KOPT-K1 (cell line): Measurements from ENCODE around the gene CRISPLD2.
"Not testable (repeated sequence)": the region's sequence is repeated elsewhere in the genome, so short reads cannot be mapped to it uniquely, and the experiment has no call there.

Experiments used
- H3K27ac ChIP-seq: fragments of 200-600 bp; sonication (generic); 2 replicates; pipeline ENCODE4 v1.5.1; 2016; ENCODE audit warnings: antibody characterized with exemption, mild to moderate bottlenecking, low read depth, low read length; ENCODE audit not compliant: poor library complexity, severe bottlenecking
- H3K36me3 ChIP-seq: fragments of 200-600 bp; sonication (generic); 2 replicates; pipeline ENCODE4 v1.5.1; 2017; ENCODE audit warnings: antibody characterized with exemption, mild to moderate bottlenecking, low read length, moderate library complexity; ENCODE audit not compliant: insufficient read depth
- H3K9me3 ChIP-seq: fragments of 200-600 bp; sonication (generic); 2 replicates; pipeline ENCODE4 v1.5.1; 2017; ENCODE audit warnings: antibody characterized with exemption, low read length, mild to moderate bottlenecking; ENCODE audit not compliant: insufficient read depth, poor library complexity, severe bottlenecking

Gene CRISPLD2

DNA sequence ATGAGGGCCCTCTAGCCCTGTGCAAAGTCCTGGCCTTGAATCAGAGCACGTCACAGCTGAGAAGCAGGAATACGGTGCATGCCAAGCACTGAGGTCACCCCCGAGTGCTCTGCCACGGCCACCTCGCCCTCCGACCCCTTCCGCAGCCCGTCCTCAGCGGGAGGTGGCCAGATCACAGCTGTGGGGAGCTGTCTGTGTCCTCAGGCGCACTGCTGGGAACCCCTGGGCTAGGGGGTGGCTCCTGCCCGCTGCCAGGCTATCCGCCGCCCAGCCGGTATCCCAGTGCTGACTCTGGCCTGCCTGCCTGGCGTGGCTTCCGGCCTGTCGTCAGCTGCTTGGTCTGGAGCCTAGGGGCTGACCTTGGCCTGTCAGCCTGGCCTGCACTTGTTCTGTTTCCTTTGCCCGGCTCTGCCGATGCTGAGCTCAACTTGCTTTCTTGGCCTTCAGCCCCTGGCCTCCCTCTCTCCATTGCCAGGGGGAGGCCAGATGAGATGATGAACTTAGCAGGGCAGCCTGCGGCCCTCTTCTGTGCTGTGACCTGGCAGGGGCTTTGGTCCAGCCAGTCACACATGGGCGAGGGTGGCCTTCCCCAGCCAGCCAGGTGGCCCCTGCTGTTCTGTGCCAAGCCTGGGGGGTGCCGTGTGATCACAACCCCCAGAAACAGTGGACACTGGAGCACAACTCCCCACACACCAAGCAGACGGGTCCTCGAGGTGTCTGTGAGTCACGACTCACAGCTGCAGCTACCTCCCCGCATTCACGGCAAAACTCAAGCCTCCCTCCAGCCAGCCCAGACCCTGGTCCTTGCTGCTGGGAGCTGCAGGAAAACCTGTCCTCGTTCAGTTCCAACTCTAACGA lies 114.2 kb downstream of the CRISPLD2 start:
- no peaks in the 10 kb centered on the region for H3K9me3 ChIP-seq
- no peak overlapping the region for H3K27ac ChIP-seq
- H3K36me3 ChIP-seq, result no peaks in the 10 kb centered on the region

DNA sequence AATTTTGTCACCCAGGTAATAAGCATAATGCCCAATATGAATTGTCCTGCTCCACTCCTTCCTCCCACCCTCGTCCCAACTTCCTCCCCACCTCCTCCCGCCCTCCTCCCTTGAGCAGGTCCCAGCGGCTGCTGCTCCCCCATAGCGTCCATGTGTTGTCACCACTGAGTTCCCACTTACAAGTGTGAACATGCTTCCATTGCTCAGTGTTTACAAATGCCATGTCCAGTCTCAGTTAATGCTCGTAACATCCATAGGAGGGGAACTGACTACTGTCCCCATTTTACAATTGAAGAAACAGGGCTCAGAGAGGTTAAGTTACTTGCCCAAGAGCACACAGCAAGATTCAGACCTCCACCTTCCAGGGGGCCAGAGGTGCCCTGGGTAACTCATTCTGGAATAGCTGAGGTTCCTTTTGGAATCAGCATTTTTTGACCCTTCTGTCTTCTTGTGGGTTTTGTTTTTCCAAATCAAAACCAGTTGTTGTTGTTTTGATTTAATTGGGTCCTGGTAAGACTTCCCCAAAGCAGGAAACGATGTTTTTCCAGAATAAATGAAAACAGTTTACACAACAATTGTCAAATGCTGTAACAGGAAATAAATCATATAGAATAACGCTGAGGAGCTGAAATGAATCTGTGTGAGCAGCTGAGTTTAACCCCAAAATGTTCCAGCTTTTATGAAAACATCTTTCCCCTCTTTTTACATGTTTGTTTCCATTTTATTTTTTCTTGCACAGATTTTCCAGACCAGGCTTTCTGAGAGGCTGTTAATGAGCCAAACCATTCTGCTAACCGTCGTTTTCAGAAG lies 117.6 kb downstream of the CRISPLD2 start:
- Histone ChIP-seq H3K9me3 (no peaks in the 10 kb centered on the region), H3K27ac (no peak overlapping the region), H3K36me3 (no peaks in the 10 kb centered on the region)

DNA sequence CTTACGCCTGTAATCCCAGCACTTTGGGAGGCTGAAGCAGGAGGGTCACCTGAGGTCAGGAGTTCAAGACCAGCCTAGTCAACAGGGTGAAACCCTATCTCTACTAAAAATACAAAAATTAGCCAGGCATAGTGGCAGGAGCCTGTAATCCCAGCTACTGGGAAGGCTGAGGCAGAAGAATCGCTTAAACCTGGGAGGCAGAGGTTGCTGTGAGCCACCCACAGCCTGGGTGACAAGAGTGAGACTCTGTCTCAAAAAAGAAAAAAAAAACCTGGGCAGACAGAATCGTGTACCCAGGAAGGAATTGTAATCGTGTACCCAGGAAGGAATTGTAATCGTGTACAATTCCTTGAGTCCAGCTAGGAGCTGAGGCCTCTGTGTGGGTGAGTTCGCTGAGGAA lies 118.8 kb downstream of the CRISPLD2 start:
- not testable (repeated sequence) for H3K9me3 ChIP-seq, H3K27ac ChIP-seq, H3K36me3 ChIP-seq

DNA sequence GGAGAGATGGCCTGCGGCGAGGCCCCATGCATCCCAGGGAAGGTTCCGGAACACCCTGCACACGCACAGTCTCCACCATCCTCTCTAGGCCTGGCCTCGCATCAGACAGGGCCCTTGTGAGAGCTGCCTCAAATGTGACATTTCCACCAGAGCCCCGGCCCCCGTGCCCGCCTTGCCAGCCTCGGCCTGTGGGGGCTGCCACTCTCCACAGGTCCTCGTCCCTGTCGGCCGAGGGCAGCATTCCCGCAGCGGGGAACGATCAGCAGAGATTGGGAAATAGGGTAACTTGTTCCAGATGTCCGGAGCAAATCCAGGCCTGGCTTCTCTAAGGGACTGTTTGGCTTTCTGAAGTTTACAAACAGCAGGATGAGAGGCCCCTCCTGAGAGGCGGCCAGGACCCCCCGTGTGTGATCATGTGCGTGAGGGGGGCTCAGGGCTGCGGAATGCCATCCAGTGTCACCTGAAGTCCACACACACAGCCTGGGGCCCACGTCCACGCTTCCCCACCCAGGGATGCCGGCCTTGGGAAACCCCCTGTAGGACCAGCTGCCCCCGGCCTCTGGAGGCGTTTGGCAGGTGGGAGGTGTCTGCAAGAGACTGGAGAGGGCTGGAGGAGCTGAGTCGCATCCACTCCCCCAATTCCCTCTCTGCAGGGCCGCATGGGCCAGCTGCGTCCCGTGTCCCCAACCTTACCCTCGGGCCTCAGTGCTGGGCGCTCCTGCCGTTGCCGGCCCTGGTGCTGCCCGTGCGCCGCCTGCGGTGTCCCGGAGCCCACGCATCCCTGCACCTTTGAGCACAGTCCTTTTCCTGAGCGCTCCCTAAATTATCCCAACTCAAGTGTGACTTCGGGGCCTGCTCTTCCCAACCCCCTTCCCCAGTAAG lies 121.1 kb downstream of the CRISPLD2 start:
- Histone ChIP-seq H3K9me3 (no peaks in the 10 kb centered on the region), H3K36me3 (no peaks in the 10 kb centered on the region), H3K27ac (no peak overlapping the region)

DNA sequence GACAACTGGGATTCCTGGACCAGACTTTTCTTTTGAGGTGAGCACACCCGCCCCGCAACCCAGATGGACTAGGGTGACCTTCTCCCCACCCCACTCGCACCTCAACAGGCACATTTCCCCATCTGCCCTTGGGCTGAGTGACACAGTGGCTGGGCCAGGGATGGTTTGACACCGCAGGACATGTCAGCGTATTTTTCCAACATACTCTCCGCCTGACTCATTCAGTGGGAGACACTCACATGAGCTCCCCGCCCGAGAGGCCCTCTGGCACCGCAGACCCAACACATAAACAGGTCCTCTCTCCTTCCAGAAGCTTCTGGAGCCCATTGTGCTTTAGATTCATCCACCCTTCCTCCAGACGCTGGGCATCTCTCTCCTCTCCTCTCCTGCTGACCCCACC lies 122.1 kb downstream of the CRISPLD2 start:
- Histone ChIP-seq H3K36me3 (no peaks in the 10 kb centered on the region), H3K27ac (no peak overlapping the region), H3K9me3 (no peaks in the 10 kb centered on the region)

DNA sequence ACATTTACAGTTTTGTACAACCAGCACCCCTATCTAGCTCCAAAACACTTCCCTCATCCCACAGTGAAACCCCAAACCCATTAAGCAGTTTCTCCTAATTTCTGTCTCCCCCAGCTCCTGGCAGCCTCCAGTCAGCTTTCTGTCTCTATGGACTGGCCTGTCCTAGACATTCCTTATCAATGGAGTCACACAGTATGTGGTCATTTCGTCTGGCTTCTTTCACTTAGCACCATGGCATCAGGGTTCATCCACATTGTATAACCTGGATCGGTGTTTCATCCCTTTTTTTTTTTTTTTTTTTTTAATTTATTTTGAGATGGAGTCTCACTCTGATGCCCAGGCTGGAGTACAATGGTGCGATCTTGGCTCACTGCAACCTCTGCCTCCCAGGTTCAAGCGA lies 123.0 kb downstream of the CRISPLD2 start:
- Histone ChIP-seq H3K9me3 (no peaks in the 10 kb centered on the region), H3K36me3 (no peaks in the 10 kb centered on the region), H3K27ac (no peak overlapping the region)

DNA sequence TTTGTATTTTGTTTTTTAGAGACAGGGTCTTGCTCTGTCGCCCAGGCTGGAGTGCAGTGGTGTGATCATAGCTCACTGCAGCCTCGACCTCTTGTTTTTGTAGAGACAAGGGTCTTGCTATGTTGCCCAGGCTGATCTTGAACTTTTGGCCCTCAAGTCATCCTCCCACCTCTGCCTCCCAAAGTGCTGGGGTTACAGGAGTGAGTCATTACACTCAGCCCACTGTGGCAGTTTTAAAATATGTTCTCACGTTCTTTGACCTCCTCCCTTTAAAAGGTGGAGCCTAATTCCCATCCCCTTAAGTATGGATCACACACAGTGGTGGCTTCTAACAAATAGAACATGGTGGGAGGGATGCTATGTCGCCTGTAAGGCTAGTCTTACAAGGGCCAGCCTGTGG lies 123.8 kb downstream of the CRISPLD2 start:
- Histone ChIP-seq H3K27ac (no peak overlapping the region), H3K36me3 (no peaks in the 10 kb centered on the region), H3K9me3 (no peaks in the 10 kb centered on the region)

DNA sequence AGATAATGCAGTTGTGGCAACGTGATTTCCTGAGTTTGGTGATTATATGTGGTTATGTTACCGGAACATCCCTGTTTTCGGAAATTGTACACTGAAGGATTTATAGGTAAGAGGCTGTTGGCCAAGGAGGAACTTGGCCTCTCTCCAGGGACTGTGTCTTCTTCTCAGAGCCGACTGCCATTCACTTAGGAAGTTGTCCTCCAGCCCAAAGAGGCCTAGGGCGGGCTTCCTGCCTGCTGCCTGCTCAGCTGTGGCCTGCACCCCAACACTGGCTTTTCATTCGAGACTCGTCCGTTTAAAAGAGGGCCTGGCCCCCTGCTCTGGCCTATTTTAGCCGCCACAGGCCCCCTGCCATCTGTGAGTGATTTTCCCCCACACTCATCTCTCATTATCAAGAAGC lies 127.2 kb downstream of the CRISPLD2 start:
- H3K9me3 ChIP-seq, result no peaks in the 10 kb centered on the region
- H3K27ac ChIP-seq, result no peak overlapping the region
- H3K36me3 ChIP-seq, result no peaks in the 10 kb centered on the region

DNA sequence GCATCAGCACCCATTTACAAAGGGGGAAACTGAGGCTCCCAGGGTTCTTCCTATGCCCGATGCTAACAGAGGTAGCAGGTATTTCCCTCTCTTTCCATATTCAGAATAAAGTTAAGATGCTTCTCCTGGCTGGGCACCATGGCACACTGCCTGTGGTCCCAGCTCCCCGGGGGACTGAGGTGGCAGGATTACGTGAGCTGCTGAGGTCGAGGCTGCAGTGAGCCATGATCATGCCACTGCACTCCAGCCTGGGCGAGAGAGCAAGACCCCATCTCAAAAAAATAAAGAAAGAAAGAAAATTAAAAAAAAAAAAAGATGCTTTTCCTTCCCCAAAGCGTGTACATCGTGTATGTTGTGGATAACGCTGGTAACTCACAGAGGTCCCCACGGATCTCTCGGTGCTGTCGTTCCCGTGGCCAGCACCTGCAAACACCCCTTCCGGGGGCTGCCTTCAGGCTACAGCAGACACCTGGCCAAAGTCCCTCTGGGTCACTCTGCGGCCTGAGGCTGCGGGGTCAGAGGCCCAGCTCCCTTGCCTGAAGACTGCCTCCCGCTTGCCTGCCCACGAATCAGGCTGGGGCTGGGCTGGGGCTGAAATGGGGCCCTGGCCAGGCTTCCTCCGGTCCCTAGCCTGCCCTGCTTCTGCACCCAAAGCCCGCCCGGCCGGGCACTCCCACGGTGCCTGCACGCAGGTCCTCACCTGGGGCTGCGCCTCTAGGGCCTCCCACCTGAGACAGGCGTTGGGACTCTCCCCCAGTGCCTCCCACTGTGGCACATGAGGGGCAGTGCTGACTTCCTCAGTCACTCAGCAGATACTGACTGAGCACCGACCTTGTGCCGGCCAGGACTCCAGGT lies 128.4 kb downstream of the CRISPLD2 start:
- Histone ChIP-seq H3K27ac (no peak overlapping the region), H3K9me3 (no peaks in the 10 kb centered on the region), H3K36me3 (no peaks in the 10 kb centered on the region)

DNA sequence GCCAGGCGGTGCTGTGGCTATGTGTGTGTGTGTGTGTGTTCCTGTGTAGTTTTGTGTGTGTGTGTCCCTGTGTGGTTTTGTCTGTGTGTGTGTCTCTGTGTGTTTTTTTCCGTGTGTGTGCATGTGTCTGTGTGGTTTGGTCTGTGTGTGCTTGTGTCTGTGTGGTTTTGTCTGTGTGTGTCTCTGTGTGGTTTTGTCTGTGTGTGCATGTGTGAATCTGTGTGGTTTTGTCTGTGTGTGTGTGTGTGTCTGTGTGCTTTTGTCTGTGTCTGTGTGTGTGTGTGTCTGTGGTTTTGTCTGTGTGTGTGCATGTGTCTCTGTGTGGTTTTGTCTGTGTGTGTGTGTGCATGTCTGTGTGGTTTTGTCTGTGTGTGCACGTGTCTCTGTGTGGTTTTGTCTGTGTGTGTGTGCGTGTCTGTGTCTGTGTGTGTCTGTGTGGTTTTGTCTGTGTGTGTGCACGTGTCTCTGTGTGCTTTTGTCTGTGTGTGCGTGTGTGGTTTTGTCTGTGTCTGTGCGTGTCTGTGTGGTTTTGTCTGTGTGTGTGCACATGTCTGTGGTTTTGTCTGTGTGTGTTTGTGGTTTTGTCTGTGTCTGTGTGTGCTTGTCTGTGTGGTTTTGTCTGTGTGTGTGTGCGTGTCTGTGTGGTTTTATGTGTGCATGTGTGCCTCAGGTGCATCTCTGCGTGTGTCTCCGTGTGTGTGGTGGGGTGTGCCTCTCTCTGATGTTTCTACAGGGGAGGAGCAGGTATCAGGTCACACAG lies 129.2 kb downstream of the CRISPLD2 start:
- H3K27ac ChIP-seq, result no peak overlapping the region
- no peaks in the 10 kb centered on the region for H3K36me3 ChIP-seq
- no peaks in the 10 kb centered on the region for H3K9me3 ChIP-seq

DNA sequence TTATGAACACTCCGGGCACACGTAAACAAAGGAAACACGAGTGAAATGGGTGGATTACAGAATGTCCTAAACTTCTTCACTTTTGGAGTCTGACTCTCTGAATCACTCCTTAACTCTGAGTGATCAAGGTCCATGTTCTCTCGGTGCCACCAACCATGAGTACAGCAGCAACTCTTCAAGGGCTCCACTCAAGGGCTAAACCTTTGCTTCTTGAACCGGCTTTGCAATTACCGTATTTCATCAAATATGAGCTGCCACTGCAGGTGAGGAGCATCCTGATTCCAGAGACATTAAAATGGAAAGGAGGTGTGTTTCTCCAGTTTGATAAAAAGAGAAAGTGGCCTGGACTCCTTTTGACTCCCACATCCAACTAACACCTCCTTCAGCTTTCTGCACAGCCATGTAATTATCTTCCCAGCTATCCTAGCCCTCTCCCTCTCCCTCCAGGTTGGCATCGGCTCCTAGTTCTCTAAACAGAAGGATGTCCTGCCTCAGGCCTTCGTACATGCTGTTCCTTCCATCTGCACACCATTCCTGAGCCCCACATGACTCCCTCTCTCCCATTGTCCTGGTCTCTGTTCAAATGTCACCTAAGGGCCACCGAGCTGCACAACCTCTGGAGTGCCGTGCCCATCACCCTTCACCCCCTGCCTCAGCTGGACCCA lies 130.1 kb downstream of the CRISPLD2 start:
- Histone ChIP-seq H3K9me3 (no peaks in the 10 kb centered on the region), H3K36me3 (no peaks in the 10 kb centered on the region), H3K27ac (no peak overlapping the region)

DNA sequence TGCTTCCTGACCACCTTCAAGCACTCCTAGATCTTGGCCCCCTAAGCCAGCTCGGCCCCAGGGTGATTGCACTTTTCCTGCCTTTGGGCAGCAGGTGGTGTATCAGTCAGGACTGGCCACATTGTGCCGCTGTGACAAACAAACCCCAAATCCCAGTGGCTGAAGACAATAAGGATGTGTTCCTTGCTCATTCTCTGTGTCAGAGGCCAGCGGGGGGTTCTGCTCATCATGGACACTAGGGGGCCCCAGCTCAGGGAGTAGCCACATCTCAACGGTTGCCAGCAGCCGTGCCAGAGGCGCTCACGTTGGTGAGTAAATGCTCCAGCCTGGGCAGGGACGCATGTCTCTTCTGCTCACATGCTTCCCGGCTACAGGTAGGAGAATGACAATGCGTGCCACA lies 131.1 kb downstream of the CRISPLD2 start:
- Histone ChIP-seq H3K36me3 (no peaks in the 10 kb centered on the region), H3K27ac (no peak overlapping the region), H3K9me3 (no peaks in the 10 kb centered on the region)
